OCI-LY7 (cell line): ENCODE measurements around the gene SHOC2.
A peak's percentile ranks its signal among the peaks of the same experiment; 100 is the strongest.

Source experiments
- CTCF ChIP-seq: fragments of 200-600 bp; sonication (generic); conservative IDR thresholded peaks from 2 replicates; pipeline ENCODE4 v1.5.1; 2014; ENCODE audit warnings: mild to moderate bottlenecking, antibody characterized with exemption, low read length, moderate library complexity, mixed read lengths
- EZH2phosphoT487 ChIP-seq: fragments of 200-600 bp; sonication (generic); IDR thresholded peaks from 2 replicates; pipeline ENCODE4 v1.6.1; 2018; ENCODE audit warnings: low read depth, borderline replicate concordance, mild to moderate bottlenecking, mixed run types, antibody characterized with exemption, low read length, moderate library complexity, mixed read lengths

- TF ChIP-seq CTCF, result peak; percentile 59; the same call in 1 of the 2 replicates
- TF ChIP-seq EZH2phosphoT487, result no peak
Observed at GRCh38 chr10:111037858-111038257, 118.5 kb downstream of the SHOC2 start.
